LHCN-M2 (cell line): ENCODE data around the gene FCF1. TPM values are rescaled to one million over a fixed set of nuclear protein-coding genes. Genes with fewer than 3 reads are reported as not detected.

Experiments
- DNase-seq: peaks from one replicate; pipeline ENCODE4 v3.0.0-alpha.2; 2012; ENCODE audit warnings: low read depth
- polyA plus RNA-seq: library from polyadenylated mRNA; unstranded; fragments of >200 nt; gene quantifications from one replicate; pipeline ENCODE4 v1.2.1, GENCODE V29; 2012; ENCODE audit warnings: missing spikeins
- total RNA-seq: library from RNA; depleted of rRNA; stranded (reverse); fragments of >200 nt; gene quantifications from 2 replicates; pipeline ENCODE4 v1.2.3, GENCODE V29; 2014; rRNA removed

The FCF1 gene, protein sequence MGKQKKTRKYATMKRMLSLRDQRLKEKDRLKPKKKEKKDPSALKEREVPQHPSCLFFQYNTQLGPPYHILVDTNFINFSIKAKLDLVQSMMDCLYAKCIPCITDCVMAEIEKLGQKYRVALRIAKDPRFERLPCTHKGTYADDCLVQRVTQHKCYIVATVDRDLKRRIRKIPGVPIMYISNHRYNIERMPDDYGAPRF
- 29.2 and 36.1 TPM in 2 replicates for total RNA-seq
- polyA plus RNA-seq: 37.8 TPM

DNA sequence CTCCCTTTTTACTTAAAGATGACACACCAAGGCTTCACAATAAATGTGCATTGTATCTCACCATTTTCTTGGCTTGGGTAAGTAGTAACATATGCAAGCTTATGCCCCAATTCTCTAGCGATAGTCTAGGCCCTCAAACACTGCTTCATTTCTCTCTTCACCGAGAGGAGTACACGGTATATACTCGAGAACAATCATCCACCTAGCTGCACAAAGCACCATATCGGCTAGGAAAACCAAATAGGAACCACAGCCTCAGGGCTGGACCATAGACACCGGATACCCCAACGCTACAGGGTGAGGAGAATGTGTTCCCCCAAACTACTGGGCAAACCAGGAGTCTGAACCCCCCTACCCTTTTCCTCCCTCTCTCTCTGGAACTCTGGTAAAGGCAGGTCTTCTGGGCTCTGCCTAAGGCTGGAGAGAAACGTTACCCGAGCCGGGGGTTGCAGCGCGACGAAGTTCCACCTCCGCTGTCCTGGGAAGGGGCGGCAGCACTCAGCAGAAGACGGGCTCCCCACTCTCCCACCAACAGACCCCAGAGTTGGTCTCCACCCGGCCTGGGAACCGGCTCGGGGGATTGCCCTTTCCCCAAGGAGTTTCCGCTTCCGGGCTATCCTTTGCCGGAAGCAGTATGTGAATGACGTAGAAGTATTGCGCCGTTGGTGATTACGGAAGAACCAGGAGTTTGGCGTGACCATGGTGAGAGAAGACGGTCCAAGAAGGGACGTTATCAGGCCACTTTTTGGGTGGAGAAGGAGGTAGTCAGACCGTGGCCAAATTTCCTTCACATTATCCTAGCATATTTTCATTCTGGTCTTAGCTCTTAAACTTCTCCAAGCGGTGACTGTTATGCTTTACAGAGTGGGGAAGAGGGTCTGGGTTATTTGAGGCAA is at the start of gene FCF1, which contains the start of gene AREL1:
Gene FCF1 (plus strand): TSS at position 646 of the 896 bp plus-strand sequence. CDS start 54 bp downstream, at position 700.
Gene AREL1 (minus strand): TSS at position 582 of the 896 bp plus-strand sequence. CDS start 27,465 bp downstream, outside the sequence.
- peak; percentile 90 for DNase-seq

- peak; percentile 93 for DNase-seq
Measured at GRCh38 chr14:74663884-74664283, 49.1 kb upstream of the FCF1 start.

DNA sequence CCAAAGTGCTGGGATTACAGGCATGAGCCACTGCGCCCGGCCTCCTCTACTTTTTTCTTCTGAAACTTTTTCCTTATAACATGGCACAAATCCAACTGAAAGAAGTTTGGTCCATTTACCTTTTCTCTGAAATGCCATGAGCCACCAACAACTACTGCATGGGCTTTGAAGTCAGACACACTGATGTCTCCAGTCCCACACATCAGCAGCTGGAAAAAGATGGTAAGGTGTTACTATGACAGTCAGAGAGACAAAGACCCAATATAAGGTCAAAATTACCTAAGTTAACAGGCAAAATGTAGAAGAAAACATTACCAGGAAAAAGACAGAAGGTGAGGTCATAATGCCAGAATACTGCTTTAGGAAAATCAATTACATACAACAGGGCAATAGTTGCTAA is 48.2 kb upstream of the FCF1 start:
- no peak for DNase-seq

GRCh38 chr14:74667758-74668157 is 45.2 kb upstream of the FCF1 start:
- DNase-seq: no peak

- DNase-seq: no peak
Measured at GRCh38 chr14:74669256-74669655, 43.7 kb upstream of the FCF1 start.

DNA sequence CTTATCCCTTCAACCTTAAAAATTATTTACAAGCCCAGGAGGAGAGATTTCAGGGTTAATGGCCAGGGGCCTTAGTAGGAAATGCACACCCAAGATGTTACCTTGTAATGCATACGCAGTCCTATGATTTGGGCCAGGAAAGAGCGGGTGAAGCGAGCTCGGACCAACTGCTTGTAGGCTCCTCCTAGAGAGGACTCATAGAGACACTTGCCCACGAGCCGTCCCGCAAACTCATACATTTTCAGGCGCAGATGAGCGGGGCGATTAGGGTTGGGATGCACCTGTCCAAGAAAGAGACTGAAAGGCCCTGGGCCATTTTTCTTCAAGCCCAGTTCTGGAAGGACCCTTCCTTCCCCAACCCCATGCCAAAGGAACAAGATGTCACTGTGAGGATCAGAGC is 43.1 kb upstream of the FCF1 start:
- no peak for DNase-seq

- DNase-seq: peak; percentile 72
Measured at GRCh38 chr14:74670726-74671411, 42.1 kb upstream of the FCF1 start.

DNA sequence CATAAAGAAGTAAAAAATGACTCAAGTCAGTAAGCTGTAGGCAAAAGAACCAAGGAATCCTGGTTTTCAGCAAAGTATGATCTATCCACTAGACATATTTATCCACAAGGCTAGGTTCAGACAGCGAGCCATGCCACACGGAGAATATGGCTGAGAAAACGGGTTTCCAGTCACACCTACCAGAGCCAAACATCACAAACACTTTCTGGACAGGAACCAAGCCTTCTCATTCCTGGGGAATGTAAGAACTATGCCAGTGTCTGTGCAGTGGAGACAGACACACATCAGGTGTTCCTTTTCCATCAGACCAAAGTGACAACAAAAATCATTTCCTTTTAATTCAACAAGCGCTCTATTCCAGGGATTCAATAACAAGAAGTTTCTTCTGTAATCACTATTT is 41.2 kb upstream of the FCF1 start:
- peak; percentile 93 for DNase-seq

DNA sequence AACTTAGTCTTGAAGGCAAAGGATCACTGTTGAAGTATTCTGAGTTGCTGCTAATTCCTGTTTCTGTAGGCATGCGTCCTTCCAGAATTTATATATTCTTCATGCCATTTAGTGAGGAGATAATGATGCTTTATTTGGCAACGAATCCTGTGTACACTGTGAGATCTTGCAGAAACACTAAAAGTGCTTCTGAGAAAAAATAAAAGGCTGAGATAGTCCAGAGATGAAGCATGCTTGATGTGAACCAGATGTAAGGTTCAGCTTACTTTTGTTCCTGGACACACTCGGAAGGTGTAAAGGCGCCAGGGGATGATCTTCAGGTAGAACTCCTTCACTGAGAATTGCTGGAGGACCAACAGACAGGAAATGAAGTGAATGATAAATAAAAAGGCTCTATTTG is 39.2 kb upstream of the FCF1 start:
- no peak for DNase-seq

DNA sequence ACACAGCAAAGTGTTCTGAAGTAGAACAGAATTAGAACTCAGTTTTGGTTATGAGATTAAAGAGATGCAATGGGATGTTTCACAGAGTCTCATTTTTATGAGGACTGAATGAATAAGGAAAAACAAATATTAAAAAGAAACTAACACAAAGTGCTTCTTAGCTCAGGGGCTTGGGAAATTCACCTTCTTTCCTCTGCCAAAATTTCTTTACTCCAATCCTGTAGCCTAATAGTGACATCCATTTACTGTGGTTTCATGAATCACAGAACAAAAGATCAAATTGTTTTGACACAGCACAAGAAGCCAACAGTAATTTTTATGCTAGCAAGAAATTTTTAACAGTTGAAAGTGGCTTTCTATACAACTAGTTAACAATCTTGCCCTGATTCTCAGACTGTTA is 37.7 kb upstream of the FCF1 start:
- DNase-seq: no peak

- no peak for DNase-seq
Measured at GRCh38 chr14:74682169-74682952, 30.6 kb upstream of the FCF1 start.

- DNase-seq: no peak
Measured at GRCh38 chr14:74683406-74683805, 29.5 kb upstream of the FCF1 start.

- no peak for DNase-seq
Measured at GRCh38 chr14:74684434-74684833, 28.5 kb upstream of the FCF1 start.

- DNase-seq: no peak
Measured at GRCh38 chr14:74685056-74685455, 27.9 kb upstream of the FCF1 start.

GRCh38 chr14:74685921-74686678 is 26.8 kb upstream of the FCF1 start:
- no peak for DNase-seq

DNA sequence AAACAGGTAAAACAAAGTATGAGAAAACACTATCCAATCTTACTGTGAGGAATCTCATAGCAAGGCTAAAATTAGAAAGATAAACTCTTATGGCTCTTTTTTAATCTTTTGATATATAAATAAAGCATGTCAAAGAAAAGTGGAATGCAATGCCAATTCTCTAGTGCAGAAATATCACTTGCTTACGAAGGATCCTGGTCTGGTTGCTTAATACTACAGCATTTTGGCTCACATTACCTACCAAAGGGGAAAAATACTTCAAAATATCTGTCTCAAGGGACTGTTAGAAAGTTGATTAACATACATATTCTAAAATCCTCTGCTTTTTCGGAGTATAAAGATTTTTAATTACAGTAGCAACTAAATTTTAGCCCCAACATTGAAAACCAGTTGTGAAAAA is 21.5 kb upstream of the FCF1 start:
- DNase-seq: no peak

DNA sequence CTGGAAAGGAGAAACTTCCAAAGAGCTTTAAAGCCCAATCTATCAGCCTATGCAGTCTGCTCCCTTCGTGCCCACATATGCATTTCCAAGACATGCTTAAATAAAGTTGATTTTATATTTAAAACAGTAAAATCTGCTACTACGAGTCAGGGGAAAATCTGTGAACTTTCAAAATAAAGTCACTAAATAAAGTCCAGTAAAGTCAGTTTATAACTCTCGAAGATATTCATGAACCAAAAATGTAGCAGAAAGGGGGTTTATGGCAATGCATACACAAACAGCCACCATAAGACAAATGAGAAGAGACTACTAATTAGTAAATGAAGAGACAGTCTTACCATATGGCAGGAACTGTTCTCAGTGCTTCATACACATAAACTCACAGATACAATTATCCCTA is 19.8 kb upstream of the FCF1 start:
- DNase-seq: no peak

DNA sequence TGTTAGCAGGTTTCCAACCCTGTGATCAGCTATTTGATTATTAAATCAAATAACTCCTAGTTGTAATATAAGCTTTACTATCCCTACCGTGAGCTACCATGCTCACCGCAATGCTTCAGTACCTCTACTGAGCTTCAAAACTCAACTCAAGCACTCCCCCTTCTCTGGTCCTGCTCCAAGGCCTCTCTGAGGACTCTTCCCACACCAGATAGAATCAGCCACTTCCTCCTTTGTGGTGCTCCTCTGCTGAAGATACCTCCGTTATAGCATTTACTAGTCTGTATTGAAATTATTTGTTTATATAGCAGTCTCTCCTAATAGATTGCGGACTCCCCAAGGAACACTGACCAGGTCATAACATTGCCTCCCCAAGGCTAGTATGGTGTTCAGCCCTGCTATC is 17.5 kb upstream of the FCF1 start:
- DNase-seq: no peak

GRCh38 chr14:74697011-74697410 is 15.9 kb upstream of the FCF1 start:
- peak; percentile 26 for DNase-seq

DNA sequence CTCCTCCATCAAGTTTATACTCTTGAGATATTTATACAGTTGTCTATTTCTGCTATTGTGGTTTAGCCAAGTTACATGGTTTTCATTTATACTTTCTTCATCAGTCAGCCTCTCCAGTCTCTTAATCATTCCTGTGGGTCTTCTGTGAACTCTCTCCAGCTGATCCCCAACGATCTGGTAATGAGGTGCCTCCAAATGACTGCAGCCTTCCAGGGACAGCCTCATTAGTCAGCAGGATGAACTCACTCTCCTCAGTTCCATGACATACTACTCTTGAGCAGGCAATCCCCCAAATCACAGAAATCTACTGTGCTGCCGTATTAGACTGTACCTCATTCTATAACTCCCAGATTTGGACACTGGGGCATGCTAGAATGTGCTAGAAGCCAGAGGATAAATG is 15.4 kb upstream of the FCF1 start:
- peak; percentile 96 for DNase-seq

GRCh38 chr14:74697976-74698375 is 15.0 kb upstream of the FCF1 start:
- no peak for DNase-seq
